ENCODE data around the gene RPGR.

The RPGR gene, protein sequence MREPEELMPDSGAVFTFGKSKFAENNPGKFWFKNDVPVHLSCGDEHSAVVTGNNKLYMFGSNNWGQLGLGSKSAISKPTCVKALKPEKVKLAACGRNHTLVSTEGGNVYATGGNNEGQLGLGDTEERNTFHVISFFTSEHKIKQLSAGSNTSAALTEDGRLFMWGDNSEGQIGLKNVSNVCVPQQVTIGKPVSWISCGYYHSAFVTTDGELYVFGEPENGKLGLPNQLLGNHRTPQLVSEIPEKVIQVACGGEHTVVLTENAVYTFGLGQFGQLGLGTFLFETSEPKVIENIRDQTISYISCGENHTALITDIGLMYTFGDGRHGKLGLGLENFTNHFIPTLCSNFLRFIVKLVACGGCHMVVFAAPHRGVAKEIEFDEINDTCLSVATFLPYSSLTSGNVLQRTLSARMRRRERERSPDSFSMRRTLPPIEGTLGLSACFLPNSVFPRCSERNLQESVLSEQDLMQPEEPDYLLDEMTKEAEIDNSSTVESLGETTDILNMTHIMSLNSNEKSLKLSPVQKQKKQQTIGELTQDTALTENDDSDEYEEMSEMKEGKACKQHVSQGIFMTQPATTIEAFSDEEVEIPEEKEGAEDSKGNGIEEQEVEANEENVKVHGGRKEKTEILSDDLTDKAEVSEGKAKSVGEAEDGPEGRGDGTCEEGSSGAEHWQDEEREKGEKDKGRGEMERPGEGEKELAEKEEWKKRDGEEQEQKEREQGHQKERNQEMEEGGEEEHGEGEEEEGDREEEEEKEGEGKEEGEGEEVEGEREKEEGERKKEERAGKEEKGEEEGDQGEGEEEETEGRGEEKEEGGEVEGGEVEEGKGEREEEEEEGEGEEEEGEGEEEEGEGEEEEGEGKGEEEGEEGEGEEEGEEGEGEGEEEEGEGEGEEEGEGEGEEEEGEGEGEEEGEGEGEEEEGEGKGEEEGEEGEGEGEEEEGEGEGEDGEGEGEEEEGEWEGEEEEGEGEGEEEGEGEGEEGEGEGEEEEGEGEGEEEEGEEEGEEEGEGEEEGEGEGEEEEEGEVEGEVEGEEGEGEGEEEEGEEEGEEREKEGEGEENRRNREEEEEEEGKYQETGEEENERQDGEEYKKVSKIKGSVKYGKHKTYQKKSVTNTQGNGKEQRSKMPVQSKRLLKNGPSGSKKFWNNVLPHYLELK

DNA sequence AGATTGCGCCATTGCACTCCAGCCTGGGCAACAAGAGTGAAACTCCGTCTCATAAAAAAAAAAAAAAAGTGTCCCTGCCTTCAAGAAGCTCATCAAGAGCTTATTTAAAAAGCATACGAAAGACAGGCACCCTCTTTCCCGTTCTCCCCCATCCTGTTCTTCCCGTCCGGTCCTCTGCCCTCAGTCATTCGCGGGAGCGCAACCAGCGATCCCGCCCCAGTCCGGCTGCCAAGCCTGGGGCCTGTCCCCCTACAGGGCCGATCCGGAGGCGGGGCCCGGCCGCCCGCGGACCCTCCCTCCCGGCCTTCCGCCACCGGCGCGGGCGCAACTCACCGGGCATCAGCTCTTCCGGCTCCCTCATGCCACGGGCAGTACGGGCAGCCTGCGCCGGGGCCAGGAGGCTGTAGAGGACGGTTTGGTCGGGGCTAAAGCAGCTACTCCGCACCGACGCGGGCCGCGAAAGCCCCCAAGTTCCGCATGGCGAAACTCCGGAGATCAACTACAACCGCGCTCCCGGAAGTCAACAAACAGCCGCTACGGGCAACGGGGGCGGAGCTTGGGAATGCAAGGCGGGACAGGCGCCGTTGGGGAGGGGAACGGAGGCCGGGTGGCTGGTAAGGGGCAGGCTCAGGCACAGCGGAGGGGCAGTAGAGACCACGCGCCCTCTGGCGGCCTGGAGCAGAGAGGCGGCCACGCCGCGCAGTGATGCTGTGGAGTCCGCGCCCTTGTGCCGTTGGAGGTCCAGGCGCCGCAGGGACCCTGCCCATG, at the start of gene RPGR:
Gene RPGR (minus strand): TSS at position 503 of the 768 bp plus-strand sequence. CDS start 142 bp downstream, at position 361.
- peak; percentile 92 for DNase-seq

DNA sequence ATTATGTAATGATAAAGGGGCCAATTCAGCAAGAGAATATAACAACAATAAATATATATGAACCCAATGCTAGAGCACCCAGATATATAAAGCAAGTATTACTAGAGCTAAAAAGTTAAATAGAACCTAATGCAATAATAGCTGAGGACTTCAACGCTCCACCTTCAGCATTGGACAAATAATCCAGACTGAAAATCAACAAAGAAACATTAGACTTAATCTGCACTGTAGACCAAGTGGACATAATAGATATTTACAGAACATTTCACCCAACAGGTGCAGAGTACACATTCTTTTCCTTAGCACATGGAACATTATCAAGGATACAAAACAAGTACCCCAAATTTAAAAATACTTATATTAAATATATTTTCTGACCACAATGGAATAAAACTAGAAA, 49.4 kb upstream of the RPGR start:
- DNase-seq: no peak

DNA sequence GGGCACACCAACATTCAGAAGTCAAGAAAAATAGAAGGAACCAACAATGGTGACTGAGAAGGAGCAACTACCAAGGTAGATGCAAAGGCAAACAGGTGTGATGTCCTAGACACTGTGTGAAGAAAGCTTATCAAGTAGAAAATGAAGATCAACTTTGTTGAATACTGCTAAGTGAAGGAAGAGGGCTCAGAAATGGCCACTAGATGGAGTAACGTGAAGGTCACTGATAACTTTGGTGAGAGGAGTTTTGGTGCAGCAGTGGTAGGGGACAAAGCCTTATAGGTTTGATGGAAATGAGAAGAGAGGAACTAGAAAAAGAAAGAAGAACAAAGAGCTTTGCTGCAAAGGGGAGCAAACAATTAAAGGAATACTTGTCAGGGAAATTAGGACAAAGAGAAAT, 48.6 kb upstream of the RPGR start:
- no peak for DNase-seq

DNA sequence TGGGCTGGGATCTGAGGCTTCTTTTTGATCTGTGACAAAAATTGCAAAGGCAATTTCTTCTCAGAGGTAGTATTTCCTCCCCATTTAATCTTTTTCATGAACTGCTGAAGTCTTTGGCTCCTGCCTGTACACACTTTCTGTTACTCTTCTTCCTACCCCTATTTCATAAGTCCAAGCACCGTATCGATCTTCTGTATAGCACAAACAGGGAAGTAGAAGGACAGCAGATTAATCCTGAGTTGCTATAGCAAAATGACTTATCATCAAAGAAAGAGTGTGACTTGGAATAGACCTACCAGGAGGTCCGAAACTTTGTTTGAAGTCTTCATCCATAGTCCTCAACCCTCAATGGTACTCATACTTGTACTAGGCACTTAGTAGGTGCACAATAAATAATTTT, 47.1 kb upstream of the RPGR start:
- DNase-seq: no peak

DNA sequence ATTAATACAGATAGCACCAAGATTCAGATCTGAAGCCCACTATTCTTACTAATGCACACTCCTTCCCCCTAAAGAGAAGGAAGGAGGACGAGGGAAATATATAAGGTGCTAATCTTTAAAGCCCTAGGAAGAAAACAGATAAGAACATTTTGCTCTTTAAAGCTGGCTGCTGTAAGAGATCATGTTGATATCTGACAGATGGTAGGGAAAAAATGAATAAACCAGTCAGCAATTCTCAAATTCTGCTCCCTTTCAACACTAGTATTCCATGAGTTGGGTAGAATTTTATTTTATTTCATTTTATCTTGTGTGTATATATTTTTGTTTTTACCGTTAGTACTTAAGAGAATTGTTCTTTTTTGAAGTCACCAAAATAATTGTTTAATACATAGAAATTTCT, 44.3 kb upstream of the RPGR start:
- no peak for DNase-seq

DNA sequence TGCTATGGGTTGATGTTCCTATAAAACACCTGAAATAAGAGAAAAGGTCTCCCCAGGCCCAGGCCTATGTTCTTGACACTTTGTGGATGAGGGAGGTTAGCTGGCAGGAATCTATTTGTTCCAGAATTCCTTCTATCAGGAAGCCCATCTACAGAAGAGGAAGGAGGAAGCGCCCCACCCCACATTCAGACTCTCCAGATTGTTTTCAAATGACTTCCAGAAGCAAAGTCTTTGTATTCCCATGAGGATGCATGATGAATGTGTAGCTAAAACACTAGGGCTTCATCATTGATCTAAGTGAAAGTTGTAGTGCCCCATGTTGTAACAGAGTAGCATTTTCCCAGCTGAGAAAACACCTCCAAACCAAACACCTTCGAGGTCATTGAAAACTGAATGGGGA, 41.5 kb upstream of the RPGR start:
- DNase-seq: no peak

DNA sequence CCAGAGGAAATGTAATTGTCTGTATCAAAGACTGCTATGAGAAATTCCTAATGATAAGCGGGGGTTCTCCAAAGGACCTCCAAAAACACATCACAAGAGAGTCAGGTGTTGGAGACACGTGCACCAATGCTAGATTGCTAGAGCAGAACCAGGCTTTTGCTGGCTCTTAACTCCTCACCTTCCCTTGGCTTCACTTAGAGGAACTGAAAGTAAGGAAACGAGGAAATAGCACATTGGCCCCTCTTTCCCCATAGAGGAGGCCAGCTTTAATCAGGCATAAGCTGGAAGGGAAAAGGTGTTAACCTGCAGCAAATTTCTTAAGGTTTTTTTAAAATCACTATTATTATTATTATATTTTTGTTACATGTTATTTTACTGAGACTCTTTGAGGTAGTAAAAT, 38.6 kb upstream of the RPGR start:
- DNase-seq: no peak

DNA sequence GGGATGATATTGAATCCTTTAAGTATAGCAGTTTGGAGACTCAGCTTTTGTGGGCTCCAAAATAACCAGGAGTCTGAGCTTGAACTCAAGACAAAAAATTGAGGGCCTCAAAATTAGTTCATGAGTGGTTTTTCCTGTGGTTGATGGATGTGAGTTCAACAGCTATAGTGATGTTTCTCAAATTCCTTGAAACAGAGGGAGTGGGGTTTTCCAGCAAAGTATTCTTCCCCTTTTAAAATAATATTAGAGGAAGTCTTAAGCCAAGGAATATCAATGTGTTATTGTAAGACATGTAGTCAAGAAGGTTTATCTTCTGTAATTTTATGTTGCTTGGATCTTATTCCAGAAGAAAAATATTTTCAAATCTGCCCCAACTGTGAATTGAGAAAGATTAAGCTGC, 35.7 kb upstream of the RPGR start:
- DNase-seq: no peak

DNA sequence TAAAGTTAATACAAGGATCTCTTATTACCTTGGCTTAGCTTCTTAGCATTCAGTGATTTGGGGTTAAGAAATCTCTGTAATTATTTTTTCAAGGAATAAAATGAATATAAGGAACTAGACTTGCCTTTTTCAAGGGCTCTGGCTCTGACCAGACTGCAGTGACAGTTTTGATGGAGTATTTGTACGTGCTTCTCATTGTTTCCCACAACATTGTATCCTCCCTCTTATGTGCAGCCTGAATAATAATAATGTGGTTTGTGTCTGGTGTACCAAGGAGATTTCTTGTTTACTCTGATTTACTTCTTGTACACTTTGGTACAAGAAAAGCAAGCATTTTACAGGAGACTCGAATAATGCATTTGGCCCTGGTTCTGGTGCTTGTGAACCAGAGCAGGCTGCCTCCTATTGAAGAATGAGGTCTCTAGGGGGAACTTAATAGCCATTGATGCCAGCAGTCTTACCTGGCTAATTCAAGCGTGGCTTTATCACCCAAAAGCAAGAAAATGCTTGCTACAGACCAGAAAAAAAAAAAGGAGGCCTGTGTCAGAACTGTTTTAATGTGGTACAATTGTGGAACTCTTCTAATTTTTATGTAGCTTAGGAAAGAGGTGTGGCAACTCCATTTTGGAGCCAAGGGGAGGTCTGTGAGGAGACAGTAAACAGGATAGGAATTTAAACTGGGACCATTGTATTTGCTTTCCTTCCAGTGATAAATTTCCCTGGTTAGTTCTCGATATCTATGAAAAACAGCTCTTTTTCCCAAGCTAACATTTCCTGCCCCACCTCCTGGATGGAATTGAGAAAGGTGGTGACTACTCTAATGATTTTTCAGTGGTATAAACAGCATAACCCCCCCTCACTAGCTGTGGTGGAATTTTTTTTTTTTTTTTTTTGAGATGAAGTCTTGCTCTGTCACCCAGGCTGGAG, 30.7 kb upstream of the RPGR start:
- DNase-seq: no peak

DNA sequence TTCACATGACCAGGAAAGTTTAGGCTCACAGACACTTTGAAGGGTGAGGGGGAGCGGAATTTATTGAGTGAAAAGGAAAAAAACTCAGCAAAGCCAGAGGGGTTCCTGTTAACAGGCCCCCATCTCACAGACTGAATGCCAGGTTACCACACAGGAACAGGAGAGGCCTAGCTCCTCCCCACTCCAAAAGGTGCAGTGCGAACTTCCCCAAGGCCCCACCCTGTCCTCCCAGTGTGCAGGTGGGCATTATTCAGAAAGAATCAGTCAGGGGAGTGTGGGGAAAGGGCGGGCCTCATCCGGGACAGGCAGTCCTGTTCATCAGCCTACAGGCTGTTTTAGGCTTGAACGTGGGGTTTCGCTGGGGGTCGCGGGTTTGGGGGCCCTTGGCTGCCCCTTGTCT, 29.1 kb upstream of the RPGR start:
- no peak for DNase-seq

DNA sequence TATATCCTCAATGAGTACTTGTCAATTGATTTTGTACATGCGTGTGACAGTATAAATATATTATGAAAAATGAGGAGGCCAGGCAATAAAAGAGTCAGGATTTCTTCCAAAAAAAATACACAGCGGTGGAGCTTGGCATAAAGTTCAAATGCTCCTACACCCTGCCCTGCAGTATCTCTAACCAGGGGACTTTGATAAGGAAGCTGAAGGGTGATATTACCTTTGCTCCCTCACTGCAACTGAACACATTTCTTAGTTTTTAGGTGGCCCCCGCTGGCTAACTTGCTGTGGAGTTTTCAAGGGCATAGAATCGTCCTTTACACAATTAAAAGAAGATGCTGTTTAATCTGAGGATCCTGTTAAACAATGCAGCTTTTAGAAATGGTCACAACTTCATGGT, 25.1 kb upstream of the RPGR start, which contains the start of gene OTC:
Gene OTC (plus strand): TSS at position 243 of the 400 bp plus-strand sequence. CDS start 93 bp downstream, at position 336.
- no peak for DNase-seq

DNA sequence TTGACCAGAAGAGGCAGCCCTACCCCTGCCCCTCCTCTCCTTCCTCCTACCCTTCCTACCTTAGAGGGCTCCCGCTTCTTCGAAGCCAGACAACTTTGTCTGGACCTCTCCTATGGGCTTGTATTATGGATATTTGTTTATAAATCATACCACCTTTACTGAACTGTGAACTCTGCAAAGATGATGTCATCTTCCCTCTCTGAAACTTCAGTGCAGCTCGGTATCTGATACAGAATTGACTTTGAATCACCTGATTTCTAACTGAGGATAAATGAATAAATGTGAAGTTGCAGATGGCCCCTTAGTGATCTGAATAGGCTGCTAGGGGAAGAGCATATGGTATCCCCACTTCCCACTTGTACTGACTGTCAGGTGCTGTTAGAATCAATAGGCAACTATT, 24.0 kb upstream of the RPGR start:
- DNase-seq: no peak

DNA sequence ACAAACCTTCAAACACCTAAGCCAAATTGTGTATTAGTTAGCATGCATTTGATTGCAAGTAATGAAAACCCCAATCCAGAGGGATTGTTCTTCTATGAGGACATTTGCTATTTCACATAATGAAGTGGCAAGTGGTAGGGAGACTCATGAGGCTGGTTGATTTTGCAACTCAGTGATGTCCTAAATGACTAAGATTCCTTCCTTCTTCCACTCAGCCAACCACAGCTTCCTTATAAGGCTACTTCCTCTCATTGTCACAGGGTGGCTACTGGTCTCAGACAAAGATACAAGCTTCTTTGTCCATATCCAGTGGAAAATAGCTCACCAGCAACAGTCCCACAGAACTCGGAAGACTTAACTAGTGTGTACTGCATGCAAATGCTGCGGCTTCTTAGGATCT, 19.8 kb upstream of the RPGR start:
- no peak for DNase-seq

DNA sequence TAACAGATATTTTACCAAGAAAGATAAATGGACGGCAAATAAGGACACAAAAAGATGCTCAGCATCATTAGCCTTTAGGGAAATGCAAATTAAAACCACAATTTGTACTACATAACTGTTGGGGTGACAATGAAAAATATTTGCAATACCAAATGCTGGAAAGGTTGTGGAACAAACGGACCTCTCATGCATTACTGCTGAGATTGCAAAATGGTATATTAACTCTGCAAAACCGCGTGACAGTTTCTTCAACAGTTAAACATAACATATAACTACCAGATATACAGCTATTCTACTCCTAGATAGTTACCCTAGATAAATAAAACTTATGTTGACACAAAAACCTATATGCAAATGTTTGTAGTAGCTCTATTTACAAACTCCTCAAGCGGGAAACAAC, 18.8 kb upstream of the RPGR start:
- no peak for DNase-seq

DNA sequence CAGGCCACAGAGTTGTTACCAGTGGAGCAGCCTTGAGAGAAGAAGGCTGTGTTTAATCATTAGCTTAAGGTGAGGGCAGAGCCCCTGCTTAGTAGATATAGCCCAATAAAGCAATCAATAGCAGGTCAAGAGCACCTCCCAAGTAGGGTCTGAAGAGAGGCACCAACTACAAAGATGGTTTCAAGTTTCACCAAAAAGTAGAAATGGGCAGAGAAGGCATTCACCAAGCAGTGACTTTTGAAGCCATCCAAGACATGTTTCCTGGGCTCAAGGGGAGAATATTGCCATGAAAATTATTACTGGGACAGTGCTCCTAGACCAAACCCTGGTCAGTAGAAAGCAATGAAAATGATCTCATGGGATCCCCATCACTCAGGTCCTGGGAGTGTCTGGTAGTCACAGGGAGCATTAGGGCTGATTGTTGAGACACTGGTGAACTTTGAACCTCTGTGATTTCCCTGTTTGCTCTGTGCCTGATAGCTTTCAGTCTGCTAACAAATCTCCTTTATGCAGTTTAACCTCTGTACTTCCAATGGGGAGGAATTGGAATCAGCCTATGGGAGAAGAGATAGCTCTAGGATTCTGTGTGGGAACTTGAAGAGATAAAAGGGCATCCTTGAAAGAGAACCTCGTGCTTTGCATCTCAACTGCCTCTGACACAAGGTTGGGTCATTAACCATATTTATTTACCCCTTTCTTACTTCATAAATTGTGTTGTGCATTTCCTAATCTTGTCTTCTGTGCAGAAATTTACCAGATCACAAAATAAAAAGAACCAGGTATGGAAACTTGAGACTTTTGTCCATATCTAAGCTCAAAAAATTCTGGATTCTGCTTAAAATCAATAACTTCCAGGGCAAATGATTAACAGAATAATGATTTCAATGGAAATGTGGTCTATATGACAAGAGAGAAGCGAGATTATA, 15.8 kb upstream of the RPGR start:
- no peak for DNase-seq

DNA sequence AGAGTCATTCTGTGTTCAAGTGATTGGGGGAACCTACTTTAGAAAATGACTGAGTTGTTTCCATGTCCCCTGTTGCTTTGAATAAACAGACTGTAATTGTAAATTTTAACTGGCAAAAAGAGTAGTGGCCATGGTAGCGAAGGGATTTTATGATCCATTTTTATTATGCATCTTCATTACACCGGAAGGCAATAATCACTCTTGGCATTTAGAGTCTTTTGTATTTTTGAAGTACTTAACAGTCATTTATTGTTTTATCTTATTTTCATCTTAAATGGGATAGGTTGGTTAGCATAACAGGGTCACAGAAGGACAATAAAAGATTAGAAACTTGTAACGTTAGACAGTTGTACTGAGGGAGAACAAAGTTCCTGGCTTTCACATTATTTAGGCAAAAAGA, 14.1 kb upstream of the RPGR start:
- DNase-seq: no peak

DNA sequence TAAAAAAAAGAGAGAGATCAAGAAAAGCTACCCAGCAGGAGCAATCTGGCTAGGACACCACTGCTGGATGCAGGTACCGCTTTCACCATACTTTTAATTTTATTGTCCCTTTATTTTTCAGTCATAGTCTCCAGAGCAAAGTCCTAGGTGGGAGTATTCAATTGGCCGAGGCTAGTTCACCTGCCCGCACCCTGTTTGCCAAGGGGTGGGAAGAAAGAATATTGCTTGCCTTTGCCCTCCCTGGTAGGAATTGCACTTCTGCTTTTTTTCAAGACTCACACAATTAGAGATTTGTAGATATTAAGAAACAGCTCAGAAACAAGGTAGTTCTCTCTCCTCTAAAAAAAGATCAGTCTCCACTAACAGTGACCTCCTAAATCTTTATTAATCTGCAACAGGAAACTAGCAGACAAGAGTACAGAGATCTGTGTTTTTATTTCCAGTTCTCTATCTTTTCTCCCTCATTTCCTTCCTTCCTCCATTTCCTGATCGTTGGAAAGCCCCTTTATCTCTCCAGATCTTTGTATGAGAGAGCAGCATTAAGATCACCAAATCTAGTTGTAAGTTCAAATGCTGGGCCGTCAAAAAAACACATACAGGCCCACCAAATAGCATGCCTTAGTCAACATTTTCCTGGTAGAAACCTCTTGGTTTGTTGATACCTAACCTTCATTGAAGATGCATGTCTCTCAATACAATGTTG, 9.4 kb upstream of the RPGR start:
- no peak for DNase-seq

DNA sequence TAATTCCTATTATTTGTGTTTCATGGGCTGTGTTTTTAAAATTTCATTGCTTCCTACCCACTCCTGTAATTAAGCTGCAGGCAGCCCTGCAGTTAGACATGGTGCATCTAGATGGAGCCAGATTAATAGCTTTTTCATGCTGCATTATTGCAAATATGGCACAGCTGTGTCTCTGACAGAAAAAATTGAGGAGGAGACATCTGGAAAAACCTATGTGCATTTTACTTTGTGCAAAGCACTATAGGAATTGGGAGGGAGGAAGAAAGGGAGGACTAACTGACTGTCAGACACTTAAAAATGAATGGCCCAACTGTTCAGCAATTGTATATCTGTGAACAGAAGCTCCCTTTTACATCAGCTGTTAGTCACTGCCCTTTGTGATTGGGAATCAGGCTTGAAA, 8.1 kb upstream of the RPGR start:
- DNase-seq: no peak

DNA sequence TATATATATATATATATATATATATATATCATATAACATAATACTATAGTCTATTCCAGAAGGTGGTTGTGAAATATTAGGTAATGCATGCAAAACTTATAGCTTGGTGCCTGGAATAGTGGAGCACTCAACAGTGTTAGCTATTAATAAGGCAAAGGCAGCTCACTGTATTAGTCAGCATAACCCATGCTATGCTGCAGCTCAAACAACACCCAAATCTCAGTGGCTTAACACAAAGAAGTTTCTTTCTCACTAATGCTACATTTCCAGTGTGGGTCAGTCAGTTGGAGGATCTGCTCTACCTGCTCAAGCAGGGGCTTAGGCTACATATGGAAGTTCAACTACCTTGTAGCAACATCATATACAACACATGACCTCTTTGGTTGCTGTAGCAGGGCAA, 5.2 kb upstream of the RPGR start:
- no peak for DNase-seq

DNA sequence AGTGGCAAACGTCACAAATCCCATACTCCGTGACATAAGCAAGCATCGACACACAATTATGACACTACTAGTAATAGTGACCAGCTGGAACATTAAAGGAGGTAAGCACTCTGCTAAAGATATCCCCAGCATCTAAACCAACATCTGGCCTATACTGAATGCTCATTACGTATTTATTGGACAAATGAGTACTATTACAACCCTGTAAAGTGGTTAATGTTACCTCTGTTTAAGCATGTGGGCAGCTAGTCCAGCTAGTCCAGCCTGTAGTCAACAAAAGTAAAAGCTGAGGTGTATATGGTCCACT, 419 bp upstream of the RPGR start:
- DNase-seq: no peak

All from stimulated activated CD8-positive, alpha-beta memory T cell treated with anti-CD3 and anti-CD28 coated beads, Interleukin-4, amount 100 ng/mL, for 48 hours (primary cell).